ENCODE results near the gene DCN. TPM values are rescaled to one million over a fixed set of nuclear protein-coding genes. Genes with fewer than 3 reads are reported as not detected.

DCN gene
- total RNA-seq, 1 donor from 2014 or later = 32.6 TPM

GRCh38 chr12:91196436-91196835, 13.8 kb upstream of the DCN start:
- FAIRE-seq (no peak), DNase-seq (ENCODE audit: low read depth) (no peak)
- H3K27me3 ChIP-seq (ENCODE audit: control insufficient read depth, insufficient read depth, low read length) = no peaks in the 10 kb centered on the region
- no peaks in the 10 kb centered on the region for H3K36me3 ChIP-seq (ENCODE audit: control insufficient read depth, insufficient read depth, low read length)
- TF ChIP-seq CTCF (IDR thresholded peaks at IDR 0.05; ENCODE audit: insufficient read depth, low read length, severe bottlenecking) = no peak
- H3K4me3 ChIP-seq (ENCODE audit: low read depth, low read length) = no peak overlapping the region

- TF ChIP-seq CTCF (IDR thresholded peaks at IDR 0.05; ENCODE audit: insufficient read depth, low read length, severe bottlenecking) = no peak
- Histone ChIP-seq H3K36me3 (ENCODE audit: control insufficient read depth, insufficient read depth, low read length) (no peaks in the 10 kb centered on the region), H3K27me3 (ENCODE audit: control insufficient read depth, insufficient read depth, low read length) (no peaks in the 10 kb centered on the region), H3K4me3 (ENCODE audit: low read depth, low read length) (no peak overlapping the region)
- FAIRE-seq = no peak
- DNase-seq (ENCODE audit: low read depth) = peak; percentile 86
Measured at GRCh38 chr12:91194500-91194899, 11.9 kb upstream of the DCN start.

- no peak overlapping the region for H3K4me3 ChIP-seq (ENCODE audit: low read depth, low read length)
- no peak for TF ChIP-seq CTCF (IDR thresholded peaks at IDR 0.05; ENCODE audit: insufficient read depth, low read length, severe bottlenecking)
- no peaks in the 10 kb centered on the region for H3K27me3 ChIP-seq (ENCODE audit: control insufficient read depth, insufficient read depth, low read length)
- no peaks in the 10 kb centered on the region for H3K36me3 ChIP-seq (ENCODE audit: control insufficient read depth, insufficient read depth, low read length)
- FAIRE-seq (no peak), DNase-seq (ENCODE audit: low read depth) (no peak)
Measured at GRCh38 chr12:91191513-91192111, 9.0 kb upstream of the DCN start.

GRCh38 chr12:91189516-91189915, 6.9 kb upstream of the DCN start:
- Histone ChIP-seq H3K27me3 (ENCODE audit: control insufficient read depth, insufficient read depth, low read length) (no peaks in the 10 kb centered on the region), H3K36me3 (ENCODE audit: control insufficient read depth, insufficient read depth, low read length) (no peaks in the 10 kb centered on the region), H3K4me3 (ENCODE audit: low read depth, low read length) (no peak overlapping the region)
- TF ChIP-seq CTCF (IDR thresholded peaks at IDR 0.05; ENCODE audit: insufficient read depth, low read length, severe bottlenecking) = no peak
- peak; percentile 55 for DNase-seq (ENCODE audit: low read depth)
- FAIRE-seq = no peak

DNA sequence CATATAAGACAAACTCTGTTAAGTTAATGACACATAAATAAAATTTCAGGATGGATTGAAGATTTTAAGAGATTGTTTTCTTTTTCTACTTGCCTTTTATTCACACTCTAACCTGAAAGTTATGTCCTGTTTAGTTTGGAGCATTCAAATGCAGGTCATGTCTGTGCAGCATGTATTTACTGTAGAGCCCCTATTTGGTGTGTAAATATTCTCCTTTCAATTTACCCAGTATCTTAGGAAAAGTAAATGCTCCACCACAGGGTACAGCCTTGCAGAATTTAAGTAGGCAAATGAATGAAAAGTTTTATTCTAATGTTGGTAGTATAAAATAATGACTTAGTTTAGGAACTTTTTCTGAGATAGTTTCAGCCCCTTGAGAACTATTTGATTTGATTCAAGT, 6.2 kb upstream of the DCN start:
- no peak overlapping the region for H3K4me3 ChIP-seq (ENCODE audit: low read depth, low read length)
- H3K36me3 ChIP-seq (ENCODE audit: control insufficient read depth, insufficient read depth, low read length) = no peaks in the 10 kb centered on the region
- FAIRE-seq (no peak), DNase-seq (ENCODE audit: low read depth) (no peak)
- no peaks in the 10 kb centered on the region for H3K27me3 ChIP-seq (ENCODE audit: control insufficient read depth, insufficient read depth, low read length)
- TF ChIP-seq CTCF (IDR thresholded peaks at IDR 0.05; ENCODE audit: insufficient read depth, low read length, severe bottlenecking) = no peak

DNA sequence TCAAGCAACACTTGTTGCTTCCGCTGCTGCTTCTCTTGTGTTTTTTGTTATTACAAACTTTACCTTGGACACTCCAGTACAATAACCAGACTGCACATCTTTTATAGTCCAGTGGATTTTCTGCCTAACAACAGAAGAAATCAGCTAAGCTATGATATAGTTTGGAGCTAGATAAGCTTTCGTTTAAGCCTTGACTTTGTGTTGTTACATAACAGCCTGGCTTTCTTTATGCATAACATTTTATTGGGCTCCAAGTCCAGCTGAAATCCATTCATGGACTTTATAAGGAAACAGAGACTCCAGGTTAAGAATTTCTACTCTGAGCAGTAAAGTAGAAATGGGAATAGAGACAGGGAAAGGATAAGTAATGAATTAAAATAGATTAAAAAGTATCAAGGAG, 3.5 kb upstream of the DCN start:
- H3K4me3 ChIP-seq (ENCODE audit: low read depth, low read length) = no peak overlapping the region
- H3K36me3 ChIP-seq (ENCODE audit: control insufficient read depth, insufficient read depth, low read length) = no peaks in the 10 kb centered on the region
- TF ChIP-seq CTCF (IDR thresholded peaks at IDR 0.05; ENCODE audit: insufficient read depth, low read length, severe bottlenecking) = no peak
- DNase-seq (ENCODE audit: low read depth) (no peak), FAIRE-seq (no peak)
- H3K27me3 ChIP-seq (ENCODE audit: control insufficient read depth, insufficient read depth, low read length) = no peaks in the 10 kb centered on the region
